HepG2 (cell line): Measurements from ENCODE around the gene PALM. TPM values are rescaled to one million over a fixed set of nuclear protein-coding genes. Genes with fewer than 3 reads are reported as not detected.

Experiments
- JDP2 ChIP-seq: sonication (generic); formaldehyde crosslinking; IDR thresholded peaks from 2 replicates; pipeline ENCODE4 v1.8.1; 2022; ENCODE audit warnings: missing genetic modification reagents, borderline replicate concordance
- KLF12 ChIP-seq: sonication (generic); formaldehyde crosslinking; IDR thresholded peaks from 2 replicates; pipeline ENCODE4 v1.4.0; 2020; ENCODE audit warnings: missing genetic modification reagents, borderline replicate concordance
- MEF2D ChIP-seq: sonication (generic); formaldehyde crosslinking; IDR thresholded peaks from 2 replicates; pipeline ENCODE4 v1.5.1; 2020; ENCODE audit warnings: mild to moderate bottlenecking, missing genetic modification reagents
- NCOA5 ChIP-seq: sonication (generic); formaldehyde crosslinking; IDR thresholded peaks from 2 replicates; pipeline ENCODE4 v1.4.0; 2020; ENCODE audit warnings: missing genetic modification reagents
- POLR2A ChIP-seq, 2 experiments: IDR thresholded peaks; 2 replicates each; pipeline ENCODE4 v1.6.1; 2011; ENCODE audit warnings: low read depth in 2 of 2, low read length in 2 of 2, mild to moderate bottlenecking in 1 of 2, moderate library complexity in 1 of 2; ENCODE audit not compliant: insufficient read depth in 1 of 2
- PRMT3 ChIP-seq: sonication (generic); formaldehyde crosslinking; IDR thresholded peaks from 2 replicates; pipeline ENCODE4 v1.8.1; 2022; ENCODE audit warnings: low read depth, mild to moderate bottlenecking, moderate library complexity, missing genetic modification reagents, borderline replicate concordance
- RORA ChIP-seq: sonication (generic); formaldehyde crosslinking; IDR thresholded peaks from 2 replicates; pipeline ENCODE4 v1.5.0; 2020; ENCODE audit warnings: mild to moderate bottlenecking, missing genetic modification reagents, moderate library complexity
- SETDB1 ChIP-seq: sonication (generic); formaldehyde crosslinking; IDR thresholded peaks from 2 replicates; pipeline ENCODE4 v1.5.1; 2020; ENCODE audit warnings: missing genetic modification reagents, mild to moderate bottlenecking, borderline replicate concordance
- SP2 ChIP-seq: sonication (generic); formaldehyde crosslinking; IDR thresholded peaks from 2 replicates; pipeline ENCODE4 v1.5.1; 2020; ENCODE audit warnings: mild to moderate bottlenecking, missing genetic modification reagents
- SSRP1 ChIP-seq: IDR thresholded peaks from 2 replicates; pipeline ENCODE4 v1.6.1; 2016; ENCODE audit warnings: control low read depth
- TOPORS ChIP-seq: sonication (generic); formaldehyde crosslinking; IDR thresholded peaks from 2 replicates; pipeline ENCODE4 v1.8.0; 2023; ENCODE audit warnings: mild to moderate bottlenecking, missing genetic modification reagents
- YEATS2 ChIP-seq: sonication (generic); formaldehyde crosslinking; IDR thresholded peaks from 2 replicates; pipeline ENCODE4 v1.4.0; 2020; ENCODE audit warnings: missing genetic modification reagents, borderline replicate concordance
- ZBTB49 ChIP-seq: sonication (generic); formaldehyde crosslinking; IDR thresholded peaks from 2 replicates; pipeline ENCODE4 v1.4.0; 2020; ENCODE audit warnings: missing genetic modification reagents, borderline replicate concordance
- ZFP37 ChIP-seq: sonication (generic); formaldehyde crosslinking; IDR thresholded peaks from 2 replicates; pipeline ENCODE4 v1.4.0; 2020; ENCODE audit warnings: missing genetic modification reagents, borderline replicate concordance
- ZNF468 ChIP-seq: sonication (generic); formaldehyde crosslinking; IDR thresholded peaks from 2 replicates; pipeline ENCODE4 v1.8.0; 2022; ENCODE audit warnings: mild to moderate bottlenecking, moderate library complexity, missing genetic modification reagents
- ZNF549 ChIP-seq: sonication (generic); formaldehyde crosslinking; IDR thresholded peaks from 2 replicates; pipeline ENCODE4 v1.5.0; 2020; ENCODE audit warnings: missing genetic modification reagents
- ZNF597 ChIP-seq: sonication (generic); formaldehyde crosslinking; IDR thresholded peaks from 2 replicates; pipeline ENCODE4 v1.5.0; 2020; ENCODE audit warnings: missing genetic modification reagents
- ZNF598 ChIP-seq: sonication (generic); formaldehyde crosslinking; IDR thresholded peaks from 2 replicates; pipeline ENCODE4 v1.5.1; 2020; ENCODE audit warnings: mild to moderate bottlenecking, missing genetic modification reagents, borderline replicate concordance
- ZNF652 ChIP-seq: IDR thresholded peaks from 2 replicates; pipeline ENCODE4 v1.6.1; 2016; ENCODE audit warnings: low read depth, borderline replicate concordance
- ZNF816 ChIP-seq: sonication (generic); formaldehyde crosslinking; IDR thresholded peaks from 2 replicates; pipeline ENCODE4 v1.8.0; 2022; ENCODE audit warnings: missing genetic modification reagents, mild to moderate bottlenecking, borderline replicate concordance
- polyA plus RNA-seq, 8 experiments: library from polyadenylated mRNA; depleted of rRNA in 3 of 8; stranded (reverse) in 7 of 8; unstranded in 1 of 8; fragments of >200 nt; fragmentation: Illumina TruSeq in 4 of 8; extraction: Trizol in 4 of 8; gene quantifications; 2 replicates each; pipeline versions ENCODE4 v1.2.1 to v1.2.3, GENCODE V29; 2011 to 2016; ENCODE audit warnings: low read depth in 4 of 8, missing spikeins in 1 of 8, mixed read lengths in 1 of 8; ENCODE audit not compliant: insufficient read depth in 1 of 8
- total RNA-seq, 5 experiments: library from RNA; depleted of rRNA; stranded (reverse); fragments of >200 nt; fragmentation: Illumina TruSeq; extraction: Trizol; gene quantifications; 2 replicates each; pipeline ENCODE4 v1.2.3, GENCODE V29; 2016; ENCODE audit warnings: low read depth in 1 of 5
- TF ChIP-seq, protein P1 (sequence below): sonication (generic); formaldehyde crosslinking; IDR thresholded peaks from 2 replicates; pipeline ENCODE4 v1.4.0; 2020; ENCODE audit warnings: mild to moderate bottlenecking, missing genetic modification reagents, borderline replicate concordance
- TF ChIP-seq, protein P2 (sequence below): sonication (generic); formaldehyde crosslinking; IDR thresholded peaks from 2 replicates; pipeline ENCODE4 v1.8.0; 2023; ENCODE audit warnings: mild to moderate bottlenecking, missing genetic modification reagents
- TF ChIP-seq, protein P3 (sequence below): sonication (generic); formaldehyde crosslinking; IDR thresholded peaks from 2 replicates; pipeline ENCODE4 v1.4.0; 2020; ENCODE audit warnings: missing genetic modification reagents

The PALM gene
- total and polyA plus RNA-seq, 2 of the 13 experiments (the other 11 are each of a cell fraction or from before 2014, with no cell fraction given): 4.0 to 9.7 TPM

- no peak for TF ChIP-seq ZNF816 (CRISPR knock-in tag)
- no peak for TF ChIP-seq NCOA5 (CRISPR knock-in tag)
- TF ChIP-seq SSRP1: no peak
- TF ChIP-seq ZNF468: no peak
- TF ChIP-seq KLF12 (CRISPR knock-in tag): peak; percentile 71; the same call in 1 of the 2 replicates
- peak; percentile 78; the same call in 1 of the 2 replicates for TF ChIP-seq MEF2D (CRISPR knock-in tag)
- no peak for TF ChIP-seq ZBTB49 (CRISPR knock-in tag)
- no peak for TF ChIP-seq SP2 (CRISPR knock-in tag)
- no peak for TF ChIP-seq ZNF598 (CRISPR knock-in tag)
- TF ChIP-seq, protein P1, sequence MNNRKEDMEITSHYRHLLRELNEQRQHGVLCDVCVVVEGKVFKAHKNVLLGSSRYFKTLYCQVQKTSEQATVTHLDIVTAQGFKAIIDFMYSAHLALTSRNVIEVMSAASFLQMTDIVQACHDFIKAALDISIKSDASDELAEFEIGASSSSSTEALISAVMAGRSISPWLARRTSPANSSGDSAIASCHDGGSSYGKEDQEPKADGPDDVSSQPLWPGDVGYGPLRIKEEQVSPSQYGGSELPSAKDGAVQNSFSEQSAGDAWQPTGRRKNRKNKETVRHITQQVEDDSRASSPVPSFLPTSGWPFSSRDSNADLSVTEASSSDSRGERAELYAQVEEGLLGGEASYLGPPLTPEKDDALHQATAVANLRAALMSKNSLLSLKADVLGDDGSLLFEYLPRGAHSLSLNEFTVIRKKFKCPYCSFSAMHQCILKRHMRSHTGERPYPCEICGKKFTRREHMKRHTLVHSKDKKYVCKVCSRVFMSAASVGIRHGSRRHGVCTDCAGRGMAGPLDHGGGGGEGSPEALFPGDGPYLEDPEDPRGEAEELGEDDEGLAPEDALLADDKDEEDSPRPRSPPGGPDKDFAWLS (CRISPR knock-in tag): no peak
- peak; percentile 78; the same call in 1 of the 2 replicates for TF ChIP-seq YEATS2 (CRISPR knock-in tag)
- TF ChIP-seq SETDB1 (CRISPR knock-in tag): no peak
- TF ChIP-seq, protein P2, sequence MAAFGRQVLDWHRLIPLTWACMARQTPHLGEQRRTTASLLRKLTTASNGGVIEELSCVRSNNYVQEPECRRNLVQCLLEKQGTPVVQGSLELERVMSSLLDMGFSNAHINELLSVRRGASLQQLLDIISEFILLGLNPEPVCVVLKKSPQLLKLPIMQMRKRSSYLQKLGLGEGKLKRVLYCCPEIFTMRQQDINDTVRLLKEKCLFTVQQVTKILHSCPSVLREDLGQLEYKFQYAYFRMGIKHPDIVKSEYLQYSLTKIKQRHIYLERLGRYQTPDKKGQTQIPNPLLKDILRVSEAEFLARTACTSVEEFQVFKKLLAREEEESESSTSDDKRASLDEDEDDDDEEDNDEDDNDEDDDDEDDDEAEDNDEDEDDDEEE (CRISPR knock-in tag): no peak
- TF ChIP-seq ZFP37: peak; percentile 96
- TF ChIP-seq, protein P3, sequence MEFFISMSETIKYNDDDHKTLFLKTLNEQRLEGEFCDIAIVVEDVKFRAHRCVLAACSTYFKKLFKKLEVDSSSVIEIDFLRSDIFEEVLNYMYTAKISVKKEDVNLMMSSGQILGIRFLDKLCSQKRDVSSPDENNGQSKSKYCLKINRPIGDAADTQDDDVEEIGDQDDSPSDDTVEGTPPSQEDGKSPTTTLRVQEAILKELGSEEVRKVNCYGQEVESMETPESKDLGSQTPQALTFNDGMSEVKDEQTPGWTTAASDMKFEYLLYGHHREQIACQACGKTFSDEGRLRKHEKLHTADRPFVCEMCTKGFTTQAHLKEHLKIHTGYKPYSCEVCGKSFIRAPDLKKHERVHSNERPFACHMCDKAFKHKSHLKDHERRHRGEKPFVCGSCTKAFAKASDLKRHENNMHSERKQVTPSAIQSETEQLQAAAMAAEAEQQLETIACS (CRISPR knock-in tag): peak; percentile 44; the same call in 1 of the 2 replicates
- no peak for TF ChIP-seq ZNF549 (CRISPR knock-in tag)
- TF ChIP-seq PRMT3 (CRISPR knock-in tag): no peak
- no peak for TF ChIP-seq ZNF597 (CRISPR knock-in tag)
- no peak for TF ChIP-seq POLR2A (IDR thresholded peaks at IDR 0.05; ENCODE audit: insufficient read depth in 1 of 2, low read depth in 2 of 2, low read length in 2 of 2)
- no peak for TF ChIP-seq RORA (CRISPR knock-in tag)
- no peak for TF ChIP-seq JDP2 (CRISPR knock-in tag)
- 0 out of 2 replicates have a peak, but pooled peaks have one; percentile 19 for TF ChIP-seq ZNF652 (CRISPR knock-in tag)
- 0 out of 2 replicates have a peak, but pooled peaks have one; percentile 28 for TF ChIP-seq TOPORS (CRISPR knock-in tag)
Observed at GRCh38 chr19:778910-779653, 70.3 kb downstream of the PALM start (continued).
